Endothelial cell (in vitro differentiated cells): ENCODE measurements around the gene STPG4. TPM values are rescaled to one million over a fixed set of nuclear protein-coding genes. Genes with fewer than 3 reads are reported as not detected.
A peak's percentile ranks its signal among the peaks of the same experiment; 100 is the strongest.

Experiments
- DNase-seq: peaks from one replicate; pipeline ENCODE4 v3.0.0; 2021; ENCODE audit warnings: low spot score
- H3K27ac Mint-ChIP-seq: one replicate; pipeline ENCODE4 v1.8.0; 2021; ENCODE audit warnings: mixed read lengths, inconsistent platforms; ENCODE audit not compliant: unreplicated experiment
- H3K27me3 Mint-ChIP-seq: one replicate; pipeline ENCODE4 v1.8.0; 2021; ENCODE audit warnings: mild to moderate bottlenecking, moderate library complexity, mixed read lengths, inconsistent platforms; ENCODE audit not compliant: unreplicated experiment
- H3K36me3 Mint-ChIP-seq: one replicate; pipeline ENCODE4 v1.8.0; 2021; ENCODE audit warnings: mild to moderate bottlenecking, low read depth, mixed read lengths, inconsistent platforms; ENCODE audit not compliant: unreplicated experiment
- H3K4me1 Mint-ChIP-seq: one replicate; pipeline ENCODE4 v1.8.0; 2021; ENCODE audit warnings: mild to moderate bottlenecking, mixed read lengths, inconsistent platforms; ENCODE audit not compliant: unreplicated experiment
- H3K4me3 Mint-ChIP-seq: one replicate; pipeline ENCODE4 v1.8.0; 2021; ENCODE audit warnings: mild to moderate bottlenecking, mixed read lengths, inconsistent platforms; ENCODE audit not compliant: unreplicated experiment
- H3K9me3 Mint-ChIP-seq: one replicate; pipeline ENCODE4 v1.8.0; 2021; ENCODE audit warnings: mixed read lengths, inconsistent platforms; ENCODE audit not compliant: unreplicated experiment
- CTCF ChIP-seq: fragments of 200-600 bp; sonication (generic); IDR thresholded peaks from one replicate; pipeline ENCODE4 v1.5.0; 2021; ENCODE audit warnings: antibody characterized with exemption; ENCODE audit not compliant: unreplicated experiment
- total RNA-seq: library from RNA; stranded (reverse); fragmentation: NEBNext Ultra II Directional; extraction: Animal tissue kit (Norgen Biotek cat#: 25700); gene quantifications from one replicate; pipeline ENCODE4 v1.2.1, GENCODE V29; 2021; ENCODE audit not compliant: unreplicated experiment

Gene STPG4
- total RNA-seq, 1 donor from 2014 or later: not detected

GRCh38 chr2:47067788-47068407, 87.2 kb downstream of the STPG4 start:
- no peak for TF ChIP-seq CTCF
- Mint-ChIP-seq H3K36me3 (peaks cover 5% of the 10 kb centered on the region), H3K4me1 (peaks cover 32% of the 10 kb centered on the region), H3K4me3 (no peak overlapping the region), H3K9me3 (no peaks in the 10 kb centered on the region), H3K27ac (peak overlapping the region; percentile 24), H3K27me3 (peaks cover 7% of the 10 kb centered on the region)
- no peak for DNase-seq

- Mint-ChIP-seq H3K4me3 (no peak overlapping the region), H3K27ac (no peak overlapping the region), H3K27me3 (peaks cover 11% of the 10 kb centered on the region), H3K9me3 (no peaks in the 10 kb centered on the region), H3K4me1 (peaks cover 15% of the 10 kb centered on the region), H3K36me3 (no peaks in the 10 kb centered on the region)
- no peak for DNase-seq
- no peak for TF ChIP-seq CTCF
Measured at GRCh38 chr2:47065771-47066380, 89.2 kb downstream of the STPG4 start.

GRCh38 chr2:47065343-47065742, 89.8 kb downstream of the STPG4 start:
- Mint-ChIP-seq H3K27ac (no peak overlapping the region), H3K9me3 (no peaks in the 10 kb centered on the region), H3K4me1 (peaks cover 15% of the 10 kb centered on the region), H3K4me3 (no peak overlapping the region), H3K27me3 (peaks cover 11% of the 10 kb centered on the region), H3K36me3 (no peaks in the 10 kb centered on the region)
- TF ChIP-seq CTCF: no peak
- DNase-seq: no peak

GRCh38 chr2:47064106-47064505, 91.0 kb downstream of the STPG4 start:
- H3K27me3 Mint-ChIP-seq: peaks cover 18% of the 10 kb centered on the region
- no peak overlapping the region for H3K4me3 Mint-ChIP-seq
- H3K27ac Mint-ChIP-seq: no peak overlapping the region
- DNase-seq: no peak
- no peak for TF ChIP-seq CTCF
- peaks cover 17% of the 10 kb centered on the region for H3K4me1 Mint-ChIP-seq
- no peaks in the 10 kb centered on the region for H3K9me3 Mint-ChIP-seq
- no peaks in the 10 kb centered on the region for H3K36me3 Mint-ChIP-seq

- Mint-ChIP-seq H3K36me3 (no peaks in the 10 kb centered on the region), H3K27ac (no peak overlapping the region), H3K4me3 (no peak overlapping the region), H3K4me1 (peaks cover 17% of the 10 kb centered on the region), H3K9me3 (no peaks in the 10 kb centered on the region), H3K27me3 (peaks cover 18% of the 10 kb centered on the region)
- DNase-seq: no peak
- no peak for TF ChIP-seq CTCF
Measured at GRCh38 chr2:47063538-47063930, 91.6 kb downstream of the STPG4 start.
